ENCODE results near the gene TFF3.

The TFF3 gene

GRCh38 chr21:42307106-42307505, 8.1 kb downstream of the TFF3 start:
- peaks cover 2% of the 10 kb centered on the region for H3K27me3 ChIP-seq (ENCODE audit: insufficient read depth, insufficient read length)
- H3K4me1 ChIP-seq (ENCODE audit: insufficient read depth, insufficient read length) = peaks cover 23% of the 10 kb centered on the region
- no peaks in the 10 kb centered on the region for H3K36me3 ChIP-seq (ENCODE audit: insufficient read depth, insufficient read length, low read length)
- no peaks in the 10 kb centered on the region for H3K9me3 ChIP-seq (ENCODE audit: insufficient read depth, low read length)
- TF ChIP-seq YY1 (IDR thresholded peaks at IDR 0.05; ENCODE audit: insufficient read depth, insufficient read length) = no peak
- no peak for TF ChIP-seq SUZ12 (IDR thresholded peaks at IDR 0.05; ENCODE audit: extremely low read depth, insufficient read depth, insufficient read length)
- TF ChIP-seq ZNF274 (IDR thresholded peaks at IDR 0.05; ENCODE audit: low read depth, low read length) = no peak
- no peak overlapping the region for H3K9ac ChIP-seq (ENCODE audit: insufficient read length, low read depth)
- no peak for DNase-seq (ENCODE audit: low read depth, low spot score)
- no peak overlapping the region for H3K4me3 ChIP-seq (ENCODE audit: insufficient read length, low read depth)

- Histone ChIP-seq H3K27me3 (ENCODE audit: insufficient read depth, insufficient read length) (no peaks in the 10 kb centered on the region), H3K36me3 (ENCODE audit: insufficient read depth, insufficient read length, low read length) (no peaks in the 10 kb centered on the region), H3K9ac (ENCODE audit: insufficient read length, low read depth) (no peak overlapping the region), H3K9me3 (ENCODE audit: insufficient read depth, low read length) (no peaks in the 10 kb centered on the region), H3K4me1 (ENCODE audit: insufficient read depth, insufficient read length) (peaks cover 21% of the 10 kb centered on the region), H3K4me3 (ENCODE audit: insufficient read length, low read depth) (no peak overlapping the region)
- DNase-seq (ENCODE audit: low read depth, low spot score) = no peak
- TF ChIP-seq ZNF274 (IDR thresholded peaks at IDR 0.05; ENCODE audit: low read depth, low read length) = no peak
These were observed 8.7 kb downstream of the TFF3 start for GRCh38 chr21:42306366-42307035.

DNA sequence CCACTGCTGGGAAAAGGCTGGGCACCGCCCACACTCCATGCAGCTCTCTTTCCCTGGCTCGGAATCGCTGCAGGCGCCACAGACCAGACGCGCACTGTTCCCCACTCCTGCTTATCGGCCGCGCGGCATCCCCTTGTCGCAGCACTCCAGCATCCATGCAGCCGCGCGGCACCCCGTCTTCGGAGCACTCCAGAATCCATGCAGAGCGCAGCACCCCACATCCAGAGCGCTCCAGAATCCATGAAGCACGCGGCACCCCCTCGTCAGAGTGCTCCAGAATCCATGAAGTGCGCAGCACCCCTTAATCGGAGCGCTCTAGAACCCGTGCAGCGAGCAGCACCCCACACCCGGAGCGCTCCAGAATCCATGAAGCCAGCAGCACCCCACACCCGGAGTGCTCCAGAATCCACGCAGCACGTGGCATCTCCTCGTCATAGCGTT, 9.5 kb downstream of the TFF3 start:
- no peak for TF ChIP-seq SUZ12 (IDR thresholded peaks at IDR 0.05; ENCODE audit: extremely low read depth, insufficient read depth, insufficient read length)
- TF ChIP-seq ZNF274 (IDR thresholded peaks at IDR 0.05; ENCODE audit: low read depth, low read length) = no peak
- TF ChIP-seq YY1 (IDR thresholded peaks at IDR 0.05; ENCODE audit: insufficient read depth, insufficient read length) = no peak
- H3K4me1 ChIP-seq (ENCODE audit: insufficient read depth, insufficient read length) = peaks cover 15% of the 10 kb centered on the region
- H3K4me3 ChIP-seq (ENCODE audit: insufficient read length, low read depth) = no peak overlapping the region
- no peaks in the 10 kb centered on the region for H3K27me3 ChIP-seq (ENCODE audit: insufficient read depth, insufficient read length)
- DNase-seq (ENCODE audit: low read depth, low spot score) = no peak
- H3K36me3 ChIP-seq (ENCODE audit: insufficient read depth, insufficient read length, low read length) = no peaks in the 10 kb centered on the region
- H3K9me3 ChIP-seq (ENCODE audit: insufficient read depth, low read length) = no peaks in the 10 kb centered on the region
- H3K9ac ChIP-seq (ENCODE audit: insufficient read length, low read depth) = no peak overlapping the region

GRCh38 chr21:42304556-42305454, 10.4 kb downstream of the TFF3 start:
- Histone ChIP-seq H3K36me3 (ENCODE audit: insufficient read depth, insufficient read length, low read length) (no peaks in the 10 kb centered on the region), H3K4me3 (ENCODE audit: insufficient read length, low read depth) (no peak overlapping the region), H3K27me3 (ENCODE audit: insufficient read depth, insufficient read length) (no peaks in the 10 kb centered on the region), H3K9me3 (ENCODE audit: insufficient read depth, low read length) (no peaks in the 10 kb centered on the region), H3K9ac (ENCODE audit: insufficient read length, low read depth) (peak overlapping the region; percentile 23), H3K4me1 (ENCODE audit: insufficient read depth, insufficient read length) (peaks cover 9% of the 10 kb centered on the region)
- no peak for DNase-seq (ENCODE audit: low read depth, low spot score)
- no peak for TF ChIP-seq YY1 (IDR thresholded peaks at IDR 0.05; ENCODE audit: insufficient read depth, insufficient read length)
- no peak for TF ChIP-seq SUZ12 (IDR thresholded peaks at IDR 0.05; ENCODE audit: extremely low read depth, insufficient read depth, insufficient read length)
- no peak for TF ChIP-seq ZNF274 (IDR thresholded peaks at IDR 0.05; ENCODE audit: low read depth, low read length)

- no peak for DNase-seq (ENCODE audit: low read depth, low spot score)
- no peaks in the 10 kb centered on the region for H3K36me3 ChIP-seq (ENCODE audit: insufficient read depth, insufficient read length, low read length)
- H3K27me3 ChIP-seq (ENCODE audit: insufficient read depth, insufficient read length) = no peaks in the 10 kb centered on the region
- no peaks in the 10 kb centered on the region for H3K9me3 ChIP-seq (ENCODE audit: insufficient read depth, low read length)
- no peak for TF ChIP-seq YY1 (IDR thresholded peaks at IDR 0.05; ENCODE audit: insufficient read depth, insufficient read length)
- no peak for TF ChIP-seq SUZ12 (IDR thresholded peaks at IDR 0.05; ENCODE audit: extremely low read depth, insufficient read depth, insufficient read length)
- no peak for TF ChIP-seq ZNF274 (IDR thresholded peaks at IDR 0.05; ENCODE audit: low read depth, low read length)
- H3K4me1 ChIP-seq (ENCODE audit: insufficient read depth, insufficient read length) = peaks cover 8% of the 10 kb centered on the region
- no peak overlapping the region for H3K4me3 ChIP-seq (ENCODE audit: insufficient read length, low read depth)
- H3K9ac ChIP-seq (ENCODE audit: insufficient read length, low read depth) = no peak overlapping the region
These were observed 11.8 kb downstream of the TFF3 start for GRCh38 chr21:42303443-42303842.

GRCh38 chr21:42302794-42303193, 12.4 kb downstream of the TFF3 start:
- TF ChIP-seq ZNF274 (IDR thresholded peaks at IDR 0.05; ENCODE audit: low read depth, low read length) (no peak), SUZ12 (IDR thresholded peaks at IDR 0.05; ENCODE audit: extremely low read depth, insufficient read depth, insufficient read length) (no peak), YY1 (IDR thresholded peaks at IDR 0.05; ENCODE audit: insufficient read depth, insufficient read length) (no peak)
- Histone ChIP-seq H3K9ac (ENCODE audit: insufficient read length, low read depth) (no peak overlapping the region), H3K4me3 (ENCODE audit: insufficient read length, low read depth) (no peak overlapping the region), H3K4me1 (ENCODE audit: insufficient read depth, insufficient read length) (peaks cover 8% of the 10 kb centered on the region), H3K27me3 (ENCODE audit: insufficient read depth, insufficient read length) (no peaks in the 10 kb centered on the region), H3K36me3 (ENCODE audit: insufficient read depth, insufficient read length, low read length) (no peaks in the 10 kb centered on the region), H3K9me3 (ENCODE audit: insufficient read depth, low read length) (no peaks in the 10 kb centered on the region)
- DNase-seq (ENCODE audit: low read depth, low spot score) = no peak

GRCh38 chr21:42302076-42302650, 13.0 kb downstream of the TFF3 start:
- H3K9me3 ChIP-seq (ENCODE audit: insufficient read depth, low read length) = no peaks in the 10 kb centered on the region
- H3K4me1 ChIP-seq (ENCODE audit: insufficient read depth, insufficient read length) = peaks cover 8% of the 10 kb centered on the region
- H3K9ac ChIP-seq (ENCODE audit: insufficient read length, low read depth) = no peak overlapping the region
- no peaks in the 10 kb centered on the region for H3K27me3 ChIP-seq (ENCODE audit: insufficient read depth, insufficient read length)
- DNase-seq (ENCODE audit: low read depth, low spot score) = no peak
- no peak overlapping the region for H3K4me3 ChIP-seq (ENCODE audit: insufficient read length, low read depth)
- H3K36me3 ChIP-seq (ENCODE audit: insufficient read depth, insufficient read length, low read length) = no peaks in the 10 kb centered on the region
- TF ChIP-seq YY1 (IDR thresholded peaks at IDR 0.05; ENCODE audit: insufficient read depth, insufficient read length) (no peak), ZNF274 (IDR thresholded peaks at IDR 0.05; ENCODE audit: low read depth, low read length) (no peak), SUZ12 (IDR thresholded peaks at IDR 0.05; ENCODE audit: extremely low read depth, insufficient read depth, insufficient read length) (no peak)

Data from NT2/D1 (cell line).